H1 (cell line): Measurements from ENCODE around the gene IDH2. TPM values are rescaled to one million over a fixed set of nuclear protein-coding genes. Genes with fewer than 3 reads are reported as not detected.

Experiments
- CTCF ChIA-PET: fragments of 300-600 bp; sonication (Branson Sonifier 250); formaldehyde crosslinking; loops from one replicate; lab custom pipeline; 2021; ENCODE audit not compliant: partially characterized antibody; lab: Charles Lee
- POLR2A ChIA-PET: fragments of 300-600 bp; sonication (Branson Sonifier 250); formaldehyde crosslinking; loops from one replicate; lab custom pipeline; 2021; ENCODE audit warnings: inconsistent platforms; ENCODE audit not compliant: partially characterized antibody; lab: Charles Lee
- DNase-seq, 2 experiments: peaks; one replicate each; pipeline versions ENCODE4 v3.0.0 to v3.0.0-alpha.2; 2010 to 2022; ENCODE audit warnings: low spot score in 2 of 2, low read depth in 1 of 2, mixed read lengths in 1 of 2
- FAIRE-seq: peaks from 2 replicates; lab custom pipeline; 2011; peaks lifted over from hg19 to GRCh38; lab: Jason Lieb, UNC
- H2AFZ ChIP-seq: 2 replicates; pipeline ENCODE4 v1.8.1; 2012; ENCODE audit warnings: low read length, inconsistent platforms
- H2AK5ac ChIP-seq: 2 replicates; pipeline ENCODE4 v1.6.1; 2013; ENCODE audit warnings: low read depth, low read length
- H2BK120ac ChIP-seq: replicated peaks from 2 replicates; pipeline ENCODE3; 2013; ENCODE audit warnings: low read depth, low read length, inconsistent platforms
- H2BK12ac ChIP-seq: 2 replicates; pipeline ENCODE4 v1.6.1; 2013; ENCODE audit warnings: low read depth, low read length
- H2BK15ac ChIP-seq: 2 replicates; pipeline ENCODE4 v1.6.1; 2013; ENCODE audit warnings: low read length
- H2BK20ac ChIP-seq: 2 replicates; pipeline ENCODE4 v1.6.1; 2013; ENCODE audit warnings: low read length
- H2BK5ac ChIP-seq: 2 replicates; pipeline ENCODE4 v1.6.1; 2013; ENCODE audit warnings: low read depth, low read length
- H3K14ac ChIP-seq: 2 replicates; pipeline ENCODE4 v1.6.1; 2013; ENCODE audit warnings: inconsistent platforms; ENCODE audit not compliant: insufficient read length
- H3K18ac ChIP-seq: 2 replicates; pipeline ENCODE4 v1.6.1; 2013; ENCODE audit warnings: low read length; ENCODE audit errors: extremely low read depth
- H3K23ac ChIP-seq: 2 replicates; pipeline ENCODE4 v1.6.1; 2013; ENCODE audit warnings: inconsistent platforms; ENCODE audit not compliant: insufficient read length
- H3K23me2 ChIP-seq: 2 replicates; pipeline ENCODE4 v1.6.1; 2013; ENCODE audit warnings: low read depth, low read length
- H3K27ac ChIP-seq: 2 replicates; pipeline ENCODE4 v1.6.1; 2011; ENCODE audit warnings: low read depth, low read length, inconsistent platforms
- H3K27me3 ChIP-seq, 4 experiments: replicated peaks in 1 of 4; 1 replicate in 1 of 4; 2 replicates in 3 of 4; pipeline versions ENCODE4 v1.6.1 to v1.8.1; 2011 to 2013; ENCODE audit warnings: low read length in 3 of 4, mild to moderate bottlenecking in 3 of 4, inconsistent platforms in 2 of 4, mixed read lengths in 2 of 4, moderate library complexity in 1 of 4; ENCODE audit not compliant: control insufficient read depth in 3 of 4, insufficient read depth in 3 of 4; ENCODE audit errors: extremely low read depth in 1 of 4
- H3K36me3 ChIP-seq, 4 experiments: 2 replicates each; pipeline versions ENCODE4 v1.6.1 to v1.8.1; 2011 to 2013; ENCODE audit warnings: mild to moderate bottlenecking in 4 of 4, low read length in 3 of 4, moderate library complexity in 2 of 4, control low read depth in 1 of 4, inconsistent platforms in 1 of 4; ENCODE audit not compliant: insufficient read depth in 4 of 4, control insufficient read depth in 2 of 4
- H3K4ac ChIP-seq: replicated peaks from 2 replicates; pipeline ENCODE3; 2013; ENCODE audit warnings: low read length, low read depth, mixed read lengths, inconsistent platforms; ENCODE audit not compliant: insufficient read length
- H3K4me1 ChIP-seq, 4 experiments: replicated peaks in 1 of 4; 1 replicate in 1 of 4; 2 replicates in 3 of 4; pipeline versions ENCODE4 v1.6.1 to v1.8.1; 2011 to 2013; ENCODE audit warnings: low read length in 3 of 4, inconsistent platforms in 2 of 4, mixed read lengths in 1 of 4; ENCODE audit not compliant: insufficient read depth in 4 of 4, control insufficient read depth in 3 of 4
- H3K4me2 ChIP-seq, 2 experiments: 2 replicates each; pipeline versions ENCODE4 v1.6.1 to v1.8.1; 2011 to 2013; ENCODE audit warnings: low read depth in 2 of 2, low read length in 2 of 2, control low read depth in 1 of 2, inconsistent platforms in 1 of 2, mild to moderate bottlenecking in 1 of 2; ENCODE audit not compliant: insufficient read depth in 1 of 2
- H3K4me3 ChIP-seq, 4 experiments: fragments of 200-600, 300-600 bp in 1 of 4; sonication (generic), shearing (Covaris generic), sonication (Bioruptor Twin) in 1 of 4; 2 replicates each; pipeline versions ENCODE4 v1.5.1 to v1.8.1; 2011 to 2016; ENCODE audit warnings: low read length in 4 of 4, low read depth in 3 of 4, control low read depth in 2 of 4, inconsistent platforms in 2 of 4, mild to moderate bottlenecking in 2 of 4, mixed read lengths in 1 of 4, moderate library complexity in 1 of 4; ENCODE audit not compliant: insufficient read depth in 2 of 4; ENCODE audit errors: extremely low read depth in 1 of 4
- H3K56ac ChIP-seq: replicated peaks from 2 replicates; pipeline ENCODE3; 2013; ENCODE audit warnings: low read depth, mild to moderate bottlenecking, mixed read lengths, low read length, inconsistent platforms; ENCODE audit not compliant: insufficient read length
- H3K79me1 ChIP-seq: 2 replicates; pipeline ENCODE4 v1.6.1; 2013; ENCODE audit warnings: low read depth, low read length, control low read depth
- H3K79me2 ChIP-seq, 2 experiments: 2 replicates each; pipeline versions ENCODE4 v1.6.1 to v1.8.1; 2012 to 2013; ENCODE audit warnings: low read length in 2 of 2, mild to moderate bottlenecking in 2 of 2, inconsistent platforms in 1 of 2; ENCODE audit not compliant: insufficient read depth in 2 of 2, control insufficient read depth in 1 of 2
- H3K9ac ChIP-seq, 4 experiments: replicated peaks in 1 of 4; 1 replicate in 1 of 4; 2 replicates in 3 of 4; pipeline versions ENCODE4 v1.6.1 to v1.8.1; 2011 to 2013; ENCODE audit warnings: low read depth in 3 of 4, low read length in 3 of 4, control low read depth in 2 of 4, mild to moderate bottlenecking in 2 of 4, moderate library complexity in 2 of 4, inconsistent platforms in 1 of 4; ENCODE audit errors: extremely low read depth in 1 of 4
- H3K9me3 ChIP-seq, 2 experiments: 2 replicates each; pipeline versions ENCODE4 v1.6.1 to v1.8.1; 2012 to 2013; ENCODE audit warnings: mild to moderate bottlenecking in 2 of 2, moderate library complexity in 2 of 2, control low read depth in 1 of 2, inconsistent platforms in 1 of 2, low read depth in 1 of 2, low read length in 1 of 2, mixed read lengths in 1 of 2; ENCODE audit not compliant: insufficient read depth in 2 of 2
- H4K20me1 ChIP-seq, 2 experiments: replicated peaks in 1 of 2; 2 replicates each; pipeline versions ENCODE3 to v1.8.1; 2011 to 2013; ENCODE audit warnings: inconsistent platforms in 2 of 2, low read length in 2 of 2, mild to moderate bottlenecking in 1 of 2; ENCODE audit not compliant: insufficient read depth in 2 of 2, control insufficient read depth in 1 of 2
- H4K5ac ChIP-seq: 2 replicates; pipeline ENCODE4 v1.6.1; 2013; ENCODE audit warnings: low read length, low read depth, mixed read lengths, inconsistent platforms; ENCODE audit not compliant: insufficient read length
- H4K8ac ChIP-seq: 2 replicates; pipeline ENCODE4 v1.8.0; 2013; ENCODE audit warnings: mild to moderate bottlenecking, moderate library complexity, low read length, inconsistent platforms; ENCODE audit not compliant: insufficient read depth; ENCODE audit errors: extremely low read depth
- H4K91ac ChIP-seq: replicated peaks from 2 replicates; pipeline ENCODE3; 2013; ENCODE audit warnings: low read length, mixed read lengths, inconsistent platforms; ENCODE audit not compliant: insufficient read length
- BRCA1 ChIP-seq: IDR thresholded peaks from 2 replicates; pipeline ENCODE4 v1.6.1; 2012; ENCODE audit warnings: low read depth, low read length, improper control_type of control experiment
- CBX5 ChIP-seq: fragments of 300-800, 300-1000 bp; sonication (generic); IDR thresholded peaks from 2 replicates; pipeline ENCODE4 v1.7.1; 2016; ENCODE audit warnings: antibody characterized with exemption, low read length, low read depth
- HDAC2 ChIP-seq, 2 experiments: fragments of 300-600 bp in 1 of 2; sonication (generic) in 1 of 2; IDR thresholded peaks; 2 replicates each; pipeline ENCODE4 v1.6.1; 2011 to 2012; ENCODE audit warnings: low read depth in 2 of 2, low read length in 2 of 2, mild to moderate bottlenecking in 2 of 2, moderate library complexity in 2 of 2, borderline replicate concordance in 1 of 2, inconsistent platforms in 1 of 2
- KDM1A ChIP-seq: fragments of 200-600, 300-600 bp; sonication (generic); IDR thresholded peaks from 2 replicates; pipeline ENCODE4 v1.7.1; 2016; ENCODE audit warnings: mild to moderate bottlenecking, low read length, borderline replicate concordance
- POLR2AphosphoS5 ChIP-seq: IDR thresholded peaks from 2 replicates; pipeline ENCODE4 v1.6.1; 2011; ENCODE audit warnings: low read depth, low read length
- RAD21 ChIP-seq, 2 experiments: IDR thresholded peaks in 1 of 2; conservative IDR thresholded peaks in 1 of 2; 2 replicates each; pipeline ENCODE4 v1.6.1; 2011; ENCODE audit warnings: low read depth in 2 of 2, low read length in 2 of 2, improper control_type of control experiment in 1 of 2, inconsistent platforms in 1 of 2, mild to moderate bottlenecking in 1 of 2, moderate library complexity in 1 of 2
- RBBP5 ChIP-seq: IDR thresholded peaks from 2 replicates; pipeline ENCODE4 v1.7.1; 2012; ENCODE audit warnings: low read depth, mild to moderate bottlenecking, inconsistent platforms, low read length, moderate library complexity, borderline replicate concordance
- SAP30 ChIP-seq: fragments of 300-600 bp; sonication (generic); IDR thresholded peaks from 2 replicates; pipeline ENCODE4 v1.7.1; 2012; ENCODE audit warnings: low read length, moderate library complexity, mild to moderate bottlenecking, inconsistent platforms; ENCODE audit not compliant: insufficient read depth, insufficient replicate concordance
- SP1 ChIP-seq: IDR thresholded peaks from 2 replicates; pipeline ENCODE4 v1.6.1; 2011; ENCODE audit warnings: low read depth, low read length
- SP2 ChIP-seq: IDR thresholded peaks from 2 replicates; pipeline ENCODE4 v1.6.1; 2012; ENCODE audit warnings: mild to moderate bottlenecking, low read length, inconsistent platforms
- SUZ12 ChIP-seq: fragments of 200-600 bp; sonication (generic); IDR thresholded peaks from 2 replicates; pipeline ENCODE4 v1.6.1; 2012; ENCODE audit warnings: mild to moderate bottlenecking, inconsistent platforms, low read length, moderate library complexity, mixed read lengths
- TCF12 ChIP-seq: IDR thresholded peaks from 2 replicates; pipeline ENCODE4 v1.6.1; 2011; ENCODE audit warnings: low read depth, mild to moderate bottlenecking, low read length
- TEAD4 ChIP-seq: IDR thresholded peaks from 2 replicates; pipeline ENCODE4 v1.6.1; 2012; ENCODE audit warnings: low read depth, low read length, inconsistent platforms, mixed read lengths
- WGBS, 2 experiments: shearing (Covaris generic) in 1 of 2; methylation state at CpG; one replicate each; pipeline versions ENCODE4 v1.1.6 to v1.1.7; 2013 to 2015; ENCODE audit warnings: low lambda C conversion rate in 2 of 2, mixed read lengths in 2 of 2, inconsistent platforms in 1 of 2, low coverage in 1 of 2, missing lambda C conversion rate in 1 of 2; ENCODE audit not compliant: insufficient replicate concordance in 2 of 2, insufficient coverage in 1 of 2, insufficient read length in 1 of 2; ENCODE audit errors: extremely low coverage in 1 of 2, missing lambda C conversion rate in 1 of 2; 5-methylcytosine and 5-hydroxymethylcytosine counted together
- polyA plus RNA-seq, 7 experiments: library from polyadenylated mRNA; depleted of rRNA in 3 of 7; stranded (reverse) in 5 of 7; unstranded in 2 of 7; fragments of >200 nt in 5 of 7; fragments of 200-250 nt in 2 of 7; gene quantifications; 1 replicate in 5 of 7; 2 replicates in 1 of 7; 4 replicates in 1 of 7; pipeline versions ENCODE4 v1.2.1 to v1.2.3, GENCODE V29; 2011 to 2013; ENCODE audit warnings: missing spikeins in 2 of 7, mixed read lengths in 2 of 7
- total RNA-seq: library from RNA; stranded (reverse); fragmentation: NEBNext Ultra II Directional; extraction: Animal tissue kit (Norgen Biotek cat#: 25700); gene quantifications from 2 replicates; pipeline ENCODE4 v1.2.1, GENCODE V29; 2021

Gene IDH2
- total and polyA plus RNA-seq, 2 of the 8 experiments (the other 6 are each of a cell fraction or from before 2014, with no cell fraction given): 64.2 to 84.6 TPM

- Histone ChIP-seq H2BK15ac (no peak overlapping the region), H4K8ac (no peak overlapping the region), H4K5ac (no peak overlapping the region), H2BK5ac (no peak overlapping the region), H3K4me3 (no peak overlapping the region), H2BK20ac (no peak overlapping the region), H3K18ac (no peak overlapping the region), H2BK120ac (no peak overlapping the region), H3K9me3 (no peaks in the 10 kb centered on the region), H3K36me3 (no peaks in the 10 kb centered on the region), H3K56ac (no peak overlapping the region), H2AK5ac (no peak overlapping the region), H2AFZ (no peak overlapping the region), H3K4ac (no peak overlapping the region), H3K14ac (no peak overlapping the region), H4K20me1 (peaks cover 0 to 1% of the 10 kb centered on the region in 2 experiments), H3K79me1 (peaks cover 16% of the 10 kb centered on the region), H3K27ac (no peak overlapping the region), H3K4me2 (no peak overlapping the region), H3K27me3 (no peaks in the 10 kb centered on the region), H4K91ac (no peak overlapping the region), H3K9ac (no peak overlapping the region), H3K23me2 (no peaks in the 10 kb centered on the region), H3K23ac (no peak overlapping the region), H2BK12ac (no peak overlapping the region), H3K79me2 (no peaks in the 10 kb centered on the region; a peak in 1 of 4 replicates), H3K4me1 (peaks cover 0 to 12% (median 1%) of the 10 kb centered on the region in 4 experiments; a peak in 3 of 7 replicates)
- ChIA-PET POLR2A (interaction anchor here (0.7 to 1.1 kb wide), 3 partner anchors 14 to 43 kb away, joined by 3 to 4 read pairs (median 3); no protein-coding TSS in a partner anchor), CTCF (interaction anchor here (0.7 to 2.9 kb wide), 4 partner anchors 22 to 115 kb away, joined by 3 to 9 read pairs (median 4); no protein-coding TSS in a partner anchor)
- 91% methylated on average over 9 of the region's 9 CpGs; no CpG with 5 or more reads in 1 of the 2 experiments for whole genome bisulfite sequencing, 2 experiments
- FAIRE-seq: no peak
- no peak for DNase-seq
- TF ChIP-seq RBBP5: no peak
- TF ChIP-seq BRCA1: no peak
- TF ChIP-seq CBX5: no peak
- no peak for TF ChIP-seq HDAC2 (IDR thresholded peaks at IDR 0.05; ENCODE audit: borderline replicate concordance in 1 of 2, low read depth in 2 of 2, low read length in 2 of 2)
- no peak for TF ChIP-seq SAP30
- TF ChIP-seq RAD21 (IDR thresholded peaks at IDR 0.05 in 1 of 2, conservative IDR thresholded peaks at IDR 0.05 in 1 of 2; ENCODE audit: low read depth in 2 of 2, low read length in 2 of 2): no peak
- TF ChIP-seq SUZ12: no peak
- no peak for TF ChIP-seq SP2
- no peak for TF ChIP-seq TCF12
- TF ChIP-seq KDM1A: no peak
- TF ChIP-seq POLR2AphosphoS5: no peak
- no peak for TF ChIP-seq SP1
- TF ChIP-seq TEAD4: no peak
Measured at GRCh38 chr15:90047956-90048575, 54.2 kb downstream of the IDH2 start.
